ENCODE results near the gene OBSCN.

OBSCN gene

GRCh38 chr1:228366866-228367741 is 159.3 kb downstream of the OBSCN start:
- DNase-seq (ENCODE audit: low read depth in 2 of 2), result no peak

- no peak for DNase-seq (ENCODE audit: low read depth in 2 of 2)
These were observed 160.3 kb downstream of the OBSCN start for GRCh38 chr1:228367798-228368791.

GRCh38 chr1:228368801-228369607 is 161.2 kb downstream of the OBSCN start:
- no peak for DNase-seq (ENCODE audit: low read depth in 2 of 2)

- DNase-seq (ENCODE audit: low read depth in 2 of 2), result no peak
These were observed 162.0 kb downstream of the OBSCN start for GRCh38 chr1:228369608-228370438.

GRCh38 chr1:228370439-228370940 is 162.6 kb downstream of the OBSCN start:
- no peak for DNase-seq (ENCODE audit: low read depth in 2 of 2)

- DNase-seq (ENCODE audit: low read depth in 2 of 2), result no peak
These were observed 163.3 kb downstream of the OBSCN start for GRCh38 chr1:228370941-228371740.

GRCh38 chr1:228371741-228372182 is 163.9 kb downstream of the OBSCN start:
- no peak for DNase-seq (ENCODE audit: low read depth in 2 of 2)

- no peak for DNase-seq (ENCODE audit: low read depth in 2 of 2)
These were observed 164.5 kb downstream of the OBSCN start for GRCh38 chr1:228372183-228373003.

GRCh38 chr1:228373004-228373680 is 165.3 kb downstream of the OBSCN start:
- no peak for DNase-seq (ENCODE audit: low read depth in 2 of 2)

- DNase-seq (ENCODE audit: low read depth in 2 of 2), result no peak
These were observed 166.1 kb downstream of the OBSCN start for GRCh38 chr1:228373681-228374571.

GRCh38 chr1:228374711-228375577 is 167.1 kb downstream of the OBSCN start:
- DNase-seq (ENCODE audit: low read depth in 2 of 2), result no peak

- no peak for DNase-seq (ENCODE audit: low read depth in 2 of 2)
These were observed 167.9 kb downstream of the OBSCN start for GRCh38 chr1:228375578-228376261.

- DNase-seq (ENCODE audit: low read depth in 2 of 2), result no peak
These were observed 168.4 kb downstream of the OBSCN start for GRCh38 chr1:228376262-228376628.

GRCh38 chr1:228376651-228377631 is 169.1 kb downstream of the OBSCN start:
- DNase-seq (ENCODE audit: low read depth in 2 of 2), result no peak
